ENCODE data around the gene FOXL3. TPM values are rescaled to one million over a fixed set of nuclear protein-coding genes. Genes with fewer than 3 reads are reported as not detected.
A peak's percentile ranks its signal among the peaks of the same experiment; 100 is the strongest.

The FOXL3 gene
- total RNA-seq, 4 donors from 2014 or later: not detected

- TF ChIP-seq EP300 (IDR thresholded peaks at IDR 0.05): no peak
- TF ChIP-seq POLR2A (IDR thresholded peaks at IDR 0.05): no peak
- TF ChIP-seq, protein P1, sequence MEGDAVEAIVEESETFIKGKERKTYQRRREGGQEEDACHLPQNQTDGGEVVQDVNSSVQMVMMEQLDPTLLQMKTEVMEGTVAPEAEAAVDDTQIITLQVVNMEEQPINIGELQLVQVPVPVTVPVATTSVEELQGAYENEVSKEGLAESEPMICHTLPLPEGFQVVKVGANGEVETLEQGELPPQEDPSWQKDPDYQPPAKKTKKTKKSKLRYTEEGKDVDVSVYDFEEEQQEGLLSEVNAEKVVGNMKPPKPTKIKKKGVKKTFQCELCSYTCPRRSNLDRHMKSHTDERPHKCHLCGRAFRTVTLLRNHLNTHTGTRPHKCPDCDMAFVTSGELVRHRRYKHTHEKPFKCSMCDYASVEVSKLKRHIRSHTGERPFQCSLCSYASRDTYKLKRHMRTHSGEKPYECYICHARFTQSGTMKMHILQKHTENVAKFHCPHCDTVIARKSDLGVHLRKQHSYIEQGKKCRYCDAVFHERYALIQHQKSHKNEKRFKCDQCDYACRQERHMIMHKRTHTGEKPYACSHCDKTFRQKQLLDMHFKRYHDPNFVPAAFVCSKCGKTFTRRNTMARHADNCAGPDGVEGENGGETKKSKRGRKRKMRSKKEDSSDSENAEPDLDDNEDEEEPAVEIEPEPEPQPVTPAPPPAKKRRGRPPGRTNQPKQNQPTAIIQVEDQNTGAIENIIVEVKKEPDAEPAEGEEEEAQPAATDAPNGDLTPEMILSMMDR (IDR thresholded peaks at IDR 0.05): no peak
- DNase-seq (ENCODE audit: low spot score in 2 of 2): no peak
- H3K9me3 ChIP-seq: peaks cover 0 to 18% (median 0%) of the 10 kb centered on the region in 4 donors
- no peak overlapping the region for H3K27ac ChIP-seq
- peaks cover 0 to 12% of the 10 kb centered on the region in 2 donors for H3K27me3 ChIP-seq
- H3K4me3 ChIP-seq: no peak overlapping the region
- peaks cover 0 to 16% (median 6%) of the 10 kb centered on the region in 4 donors for H3K4me1 ChIP-seq
- WGBS, 2 donors: 90 to 91% methylated on average over 2 of the region's 2 CpGs
- no peaks in the 10 kb centered on the region for H3K36me3 ChIP-seq
Measured at GRCh38 chr7:320297-320696, 30.3 kb downstream of the FOXL3 start.

DNA sequence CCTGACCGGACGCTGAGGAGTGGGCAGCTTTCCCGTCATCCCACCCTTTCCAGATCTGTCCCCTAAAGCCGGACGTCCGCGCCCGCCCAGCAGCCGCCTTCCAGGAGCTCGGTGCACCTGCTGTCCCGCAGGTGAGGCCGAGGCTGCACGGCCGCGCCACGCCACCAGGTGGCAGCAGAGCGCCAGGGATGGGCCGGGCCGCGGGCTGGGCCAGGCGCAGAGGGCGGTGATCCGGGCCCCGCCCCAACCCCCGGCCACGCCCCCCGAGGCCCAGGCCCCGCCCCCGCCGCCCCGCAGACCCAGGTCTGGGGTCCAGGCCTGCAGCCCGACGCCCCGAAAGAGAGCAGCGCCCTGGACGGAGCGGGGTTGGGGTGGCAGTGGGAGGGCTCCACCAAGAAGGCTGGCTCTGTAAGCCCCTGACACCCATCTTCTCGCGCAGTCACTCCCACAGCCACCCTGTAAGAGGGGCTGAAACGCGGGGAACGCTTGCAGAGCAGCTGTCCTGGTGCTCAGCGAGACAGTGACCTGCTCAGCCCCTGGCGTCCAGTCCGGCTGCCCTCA is 32.2 kb downstream of the FOXL3 start:
- H3K9me3 ChIP-seq: peaks cover 0 to 7% (median 0%) of the 10 kb centered on the region in 4 donors
- no peak for TF ChIP-seq EP300 (IDR thresholded peaks at IDR 0.05)
- TF ChIP-seq, protein P1 (IDR thresholded peaks at IDR 0.05): peak; percentile 95 to 99 (median 97)
- TF ChIP-seq POLR2A (IDR thresholded peaks at IDR 0.05): no peak
- peaks cover 0 to 12% of the 10 kb centered on the region in 2 donors for H3K27me3 ChIP-seq
- no peaks in the 10 kb centered on the region for H3K36me3 ChIP-seq
- peaks cover 0 to 16% (median 6%) of the 10 kb centered on the region in 4 donors for H3K4me1 ChIP-seq
- WGBS, 2 donors: 12 to 47% methylated on average over 8 to 12 of the region's 45 CpGs
- peak overlapping the region in 1 of 4 donors; percentile 30 for H3K4me3 ChIP-seq
- peak; percentile 46 to 60 for DNase-seq (ENCODE audit: low spot score in 2 of 2)
- H3K27ac ChIP-seq: peak overlapping the region in 1 of 4 donors; percentile 41

- H3K27ac ChIP-seq: no peak overlapping the region
Measured at GRCh38 chr7:322708-323111, 32.7 kb downstream of the FOXL3 start.

DNA sequence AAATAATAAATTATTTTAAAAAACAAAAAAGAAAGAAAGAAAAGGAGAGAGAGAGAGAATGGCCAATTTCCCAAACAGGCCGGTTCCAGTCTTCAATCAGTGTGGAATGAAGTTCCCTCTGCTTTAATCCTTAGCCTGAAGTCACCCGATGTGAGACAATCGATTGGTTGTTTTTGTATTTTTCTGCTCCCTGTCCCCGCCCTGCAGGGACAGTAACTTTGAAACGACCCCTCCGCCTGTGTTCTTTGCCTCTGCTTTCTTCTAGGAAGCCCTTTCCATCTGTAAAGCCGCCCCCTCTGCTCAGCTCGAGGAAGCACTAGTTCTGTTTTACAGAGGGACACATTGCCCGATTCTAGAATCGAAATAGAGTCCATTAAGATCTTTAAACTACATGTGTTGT is 33.4 kb downstream of the FOXL3 start:
- H3K9me3 ChIP-seq: peaks cover 0 to 7% (median 0%) of the 10 kb centered on the region in 4 donors
- WGBS, 2 donors: 35% methylated on average over 10 of the region's 10 CpGs
- no peak for TF ChIP-seq POLR2A (IDR thresholded peaks at IDR 0.05)
- TF ChIP-seq, protein P1 (IDR thresholded peaks at IDR 0.05): no peak
- TF ChIP-seq EP300 (IDR thresholded peaks at IDR 0.05): no peak
- DNase-seq (ENCODE audit: low spot score in 2 of 2): no peak
- peaks cover 0 to 16% (median 6%) of the 10 kb centered on the region in 4 donors for H3K4me1 ChIP-seq
- peaks cover 0 to 7% of the 10 kb centered on the region in 2 donors for H3K27me3 ChIP-seq
- H3K36me3 ChIP-seq: no peaks in the 10 kb centered on the region
- H3K27ac ChIP-seq: no peak overlapping the region
- H3K4me3 ChIP-seq: no peak overlapping the region

More at GRCh38 chr7:322708-323111, 32.7 kb downstream of the FOXL3 start:
- peaks cover 0 to 9% of the 10 kb centered on the region in 2 donors for H3K27me3 ChIP-seq
- H3K4me3 ChIP-seq: no peak overlapping the region
- TF ChIP-seq EP300 (IDR thresholded peaks at IDR 0.05): no peak
- no peaks in the 10 kb centered on the region for H3K36me3 ChIP-seq
- no peak for DNase-seq (ENCODE audit: low spot score in 2 of 2)
- H3K9me3 ChIP-seq: peaks cover 0 to 7% (median 0%) of the 10 kb centered on the region in 4 donors
- WGBS, 2 donors: 86 to 96% methylated on average over 6 of the region's 6 CpGs
- H3K4me1 ChIP-seq: peaks cover 0 to 16% (median 6%) of the 10 kb centered on the region in 4 donors

DNA sequence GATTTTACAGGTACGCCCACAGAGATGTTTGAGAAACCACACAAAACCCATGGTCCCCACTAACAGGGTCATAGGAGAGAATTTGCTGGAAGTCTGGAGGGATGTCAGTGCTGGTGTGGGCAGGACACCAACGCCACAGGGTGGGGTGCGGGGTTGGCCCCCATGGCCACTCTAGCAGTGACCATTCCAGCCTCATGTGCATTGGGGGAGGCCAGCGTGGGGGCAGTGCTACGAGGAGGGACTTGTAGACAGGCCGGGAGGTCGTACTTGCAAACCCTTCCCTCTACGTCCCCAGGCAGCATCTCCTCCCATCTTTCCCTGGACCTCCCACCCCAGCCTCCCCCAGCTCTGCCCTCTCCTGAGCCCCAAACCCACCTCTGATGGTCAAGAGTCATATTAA is 34.0 kb downstream of the FOXL3 start:
- 66 to 75% methylated on average over 8 of the region's 8 CpGs for WGBS, 2 donors
- Histone ChIP-seq H3K4me3 (no peak overlapping the region), H3K27me3 (peaks cover 0 to 1% of the 10 kb centered on the region in 2 donors), H3K36me3 (no peaks in the 10 kb centered on the region), H3K27ac (no peak overlapping the region), H3K4me1 (peaks cover 0 to 16% (median 6%) of the 10 kb centered on the region in 4 donors), H3K9me3 (peaks cover 0 to 7% (median 0%) of the 10 kb centered on the region in 4 donors)
- DNase-seq (ENCODE audit: low spot score in 2 of 2): no peak
- TF ChIP-seq POLR2A (IDR thresholded peaks at IDR 0.05): no peak
- TF ChIP-seq, protein P1 (IDR thresholded peaks at IDR 0.05): no peak
